Spinal cord (tissue), 10 donors: ENCODE results near the gene IRGC. TPM values are rescaled to one million over a fixed set of nuclear protein-coding genes. Genes with fewer than 3 reads are reported as not detected.
A peak's percentile ranks its signal among the peaks of the same experiment; 100 is the strongest.

Source experiments
- DNase-seq, 6 donors: peaks; one replicate each; pipeline versions ENCODE4 v3.0.0 to v3.0.0-alpha.2; 2013 to 2015; ENCODE audit warnings: low spot score in 6 of 6, low read depth in 4 of 6
- H3K27ac ChIP-seq: one replicate; pipeline ENCODE4 v1.5.1; 2013; ENCODE audit warnings: low read depth, low read length, control low read depth
- H3K27me3 ChIP-seq: one replicate; pipeline ENCODE4 v1.6.1; 2013; ENCODE audit warnings: low read length; ENCODE audit not compliant: control insufficient read depth, insufficient read depth
- H3K36me3 ChIP-seq: one replicate; pipeline ENCODE4 v1.6.1; 2013; ENCODE audit warnings: low read length; ENCODE audit not compliant: control insufficient read depth, insufficient read depth
- H3K4me1 ChIP-seq: one replicate; pipeline ENCODE4 v1.6.1; 2013; ENCODE audit warnings: low read length; ENCODE audit not compliant: control insufficient read depth, insufficient read depth
- H3K4me3 ChIP-seq: one replicate; pipeline ENCODE4 v1.5.1; 2013; ENCODE audit warnings: low read depth, low read length, control low read depth
- H3K9me3 ChIP-seq: one replicate; pipeline ENCODE4 v1.6.1; 2013; ENCODE audit warnings: low read length; ENCODE audit not compliant: control insufficient read depth, insufficient read depth
- WGBS: methylation state at CpG from one replicate; pipeline ENCODE4 v1.1.5; 2013; ENCODE audit warnings: missing lambda C conversion rate; ENCODE audit not compliant: insufficient coverage; 5-methylcytosine and 5-hydroxymethylcytosine counted together
- polyA plus RNA-seq, 2 donors: library from polyadenylated mRNA; unstranded; fragments of 120-200 nt; gene quantifications; one replicate each; pipeline ENCODE4 v1.2.1, GENCODE V29; 2013; ENCODE audit not compliant: insufficient read length in 2 of 2
- total RNA-seq, 2 donors: library from RNA; depleted of rRNA in 1 of 2; stranded (reverse); fragments of 120-200 nt in 1 of 2; fragments of >200 nt in 1 of 2; gene quantifications; one replicate each; pipeline versions ENCODE4 v1.2.3 to v1.2.4, GENCODE V29; 2013 to 2014
- donor health status: healthy.

The IRGC gene
- total and polyA plus RNA-seq, 4 donors = not detected

GRCh38 chr19:43731846-43732245, 16.0 kb downstream of the IRGC start:
- H3K27ac ChIP-seq = no peak overlapping the region
- no peak overlapping the region for H3K4me3 ChIP-seq
- H3K4me1 ChIP-seq = peaks cover 13% of the 10 kb centered on the region
- no peaks in the 10 kb centered on the region for H3K27me3 ChIP-seq
- DNase-seq = peak in 1 of 6 donors; percentile 16
- no peaks in the 10 kb centered on the region for H3K9me3 ChIP-seq
- peaks cover 69% of the 10 kb centered on the region for H3K36me3 ChIP-seq
- 81% methylated on average over 1 of the region's 1 CpG for WGBS

DNA sequence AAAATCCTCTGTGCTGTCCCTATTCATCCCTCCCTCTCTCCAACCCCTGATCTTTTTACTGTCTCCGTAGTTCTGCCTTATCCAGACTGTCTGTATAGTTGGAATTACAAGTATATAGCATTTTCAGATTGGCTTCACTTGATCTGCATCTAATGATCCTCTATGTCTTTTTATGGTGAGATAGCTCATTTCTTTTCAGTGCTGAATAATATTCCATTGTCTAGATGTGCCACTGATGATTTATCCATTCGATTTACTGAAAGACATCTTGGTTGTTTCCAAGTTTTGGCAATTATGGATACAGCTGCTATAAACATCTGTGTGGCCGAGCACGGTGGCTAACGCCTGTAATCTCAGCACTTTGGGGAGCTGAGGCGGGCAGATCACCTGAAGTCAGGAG, 19.1 kb downstream of the IRGC start:
- WGBS = 96% methylated on average over 5 of the region's 6 CpGs
- Histone ChIP-seq H3K27me3 (no peaks in the 10 kb centered on the region), H3K27ac (no peak overlapping the region), H3K36me3 (peaks cover 81% of the 10 kb centered on the region), H3K4me1 (peaks cover 7% of the 10 kb centered on the region), H3K4me3 (no peak overlapping the region), H3K9me3 (no peaks in the 10 kb centered on the region)
- no peak for DNase-seq

DNA sequence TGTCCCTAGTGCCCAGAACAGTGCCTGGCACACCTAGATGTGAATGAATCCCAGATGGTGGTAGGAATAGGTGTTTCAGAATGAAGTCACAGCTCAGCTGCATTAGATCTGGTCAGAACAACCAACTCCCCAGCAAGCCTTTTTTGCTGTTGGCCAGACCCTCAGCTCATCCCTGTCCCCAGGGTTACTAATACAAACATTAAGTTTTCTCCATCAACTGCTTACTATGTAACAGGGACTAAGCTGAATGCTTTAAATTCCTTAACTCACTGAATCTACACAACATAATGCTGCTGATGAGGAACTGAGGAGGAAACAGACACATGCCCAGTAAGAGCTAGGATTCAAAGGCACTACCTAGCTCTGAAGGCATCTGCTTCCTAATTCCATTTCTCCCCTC, 20.1 kb downstream of the IRGC start:
- Histone ChIP-seq H3K4me3 (no peak overlapping the region), H3K4me1 (peaks cover 7% of the 10 kb centered on the region), H3K36me3 (peaks cover 84% of the 10 kb centered on the region), H3K27ac (no peak overlapping the region), H3K9me3 (no peaks in the 10 kb centered on the region), H3K27me3 (no peaks in the 10 kb centered on the region)
- DNase-seq = no peak

GRCh38 chr19:43738780-43739211, 22.9 kb downstream of the IRGC start:
- no peaks in the 10 kb centered on the region for H3K9me3 ChIP-seq
- H3K27ac ChIP-seq = no peak overlapping the region
- no peak overlapping the region for H3K4me3 ChIP-seq
- no peak for DNase-seq
- H3K27me3 ChIP-seq = no peaks in the 10 kb centered on the region
- peaks cover 84% of the 10 kb centered on the region for H3K36me3 ChIP-seq
- 76% methylated on average over 4 of the region's 5 CpGs for WGBS
- no peaks in the 10 kb centered on the region for H3K4me1 ChIP-seq

DNA sequence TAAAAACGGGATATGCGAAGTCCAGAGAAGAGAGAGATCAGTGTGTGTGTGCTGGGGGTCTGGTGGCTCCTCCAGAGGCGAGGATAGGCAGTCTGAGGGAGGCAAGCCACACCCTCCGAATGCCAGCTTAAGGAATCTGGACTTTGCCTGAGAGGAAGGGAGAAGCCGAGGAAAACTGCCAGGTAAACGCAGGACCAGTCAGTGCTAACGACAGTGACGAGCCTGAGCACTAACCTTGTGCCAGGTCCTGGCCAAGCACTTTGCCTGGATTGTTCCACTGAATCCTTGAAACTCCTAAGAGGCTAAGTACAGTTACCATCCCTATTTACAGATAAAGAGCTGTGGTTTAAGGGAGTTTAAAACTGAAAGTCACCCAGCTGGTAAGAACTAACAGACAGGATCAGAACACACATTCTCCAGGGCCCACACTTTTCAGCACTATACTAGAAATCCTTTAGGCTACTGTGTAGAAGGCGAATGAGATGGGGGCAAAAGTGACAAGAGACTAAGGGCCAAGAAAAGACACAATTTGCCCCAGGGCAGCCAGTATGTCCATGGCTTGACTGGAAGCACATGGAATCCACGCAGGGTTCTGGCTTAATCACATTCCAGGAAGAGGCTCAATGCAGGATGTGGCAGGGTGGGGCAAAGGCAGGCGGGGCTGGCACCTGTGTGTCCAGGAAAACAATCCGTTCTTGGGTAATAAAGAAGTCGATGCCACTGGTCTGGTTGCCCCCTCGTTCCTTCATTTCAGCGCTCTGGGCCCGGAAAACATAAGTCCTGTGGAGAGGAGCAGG, 23.8 kb downstream of the IRGC start:
- H3K4me1 ChIP-seq = no peaks in the 10 kb centered on the region
- 95% methylated on average over 16 of the region's 16 CpGs for WGBS
- H3K27me3 ChIP-seq = no peaks in the 10 kb centered on the region
- H3K36me3 ChIP-seq = peaks cover 85% of the 10 kb centered on the region
- no peak overlapping the region for H3K4me3 ChIP-seq
- H3K9me3 ChIP-seq = no peaks in the 10 kb centered on the region
- no peak for DNase-seq
- H3K27ac ChIP-seq = no peak overlapping the region

DNA sequence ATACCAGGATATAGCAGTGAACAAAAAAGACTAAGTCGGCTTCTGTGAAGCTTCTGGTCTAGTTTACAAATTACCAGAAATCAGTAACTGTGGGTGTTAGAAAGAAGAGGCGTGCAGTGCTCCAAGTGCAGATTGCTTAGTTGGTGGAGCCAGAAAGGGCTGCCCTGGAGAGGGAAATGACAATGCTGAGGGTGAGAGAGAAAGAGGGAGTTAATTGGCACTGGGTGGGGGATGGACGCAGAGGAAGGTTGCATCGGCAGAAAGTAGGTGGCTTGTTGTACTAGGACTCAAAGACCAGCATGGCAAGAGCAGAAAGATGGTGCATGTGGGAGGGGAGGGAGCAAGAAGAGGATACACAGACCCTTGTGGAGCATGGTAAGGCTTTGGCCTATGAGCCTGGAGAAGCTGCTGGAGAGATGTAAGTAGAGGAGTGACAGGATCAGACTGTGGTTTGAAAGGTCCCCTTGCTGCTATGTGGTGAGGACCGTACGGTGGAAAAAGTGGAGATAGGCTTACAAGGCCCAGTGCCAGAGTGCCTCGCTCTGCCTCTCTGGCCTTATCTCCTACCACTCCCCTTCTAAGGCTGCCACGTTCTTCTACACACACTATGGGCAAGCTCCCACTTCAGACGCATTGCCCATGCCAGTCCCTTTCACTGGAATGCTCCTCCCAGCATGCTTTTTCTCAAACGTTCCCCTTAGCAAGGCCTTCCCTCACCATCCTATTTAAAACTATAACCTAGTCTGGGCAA, 25.4 kb downstream of the IRGC start:
- H3K27ac ChIP-seq = no peak overlapping the region
- DNase-seq = no peak
- H3K4me1 ChIP-seq = no peaks in the 10 kb centered on the region
- whole genome bisulfite sequencing = over 99% methylated on average over 9 of the region's 10 CpGs
- H3K36me3 ChIP-seq = peaks cover 87% of the 10 kb centered on the region
- no peak overlapping the region for H3K4me3 ChIP-seq
- no peaks in the 10 kb centered on the region for H3K27me3 ChIP-seq
- H3K9me3 ChIP-seq = no peaks in the 10 kb centered on the region

- Histone ChIP-seq H3K4me3 (no peak overlapping the region), H3K9me3 (no peaks in the 10 kb centered on the region), H3K4me1 (no peaks in the 10 kb centered on the region), H3K27ac (no peak overlapping the region), H3K36me3 (peaks cover 86% of the 10 kb centered on the region), H3K27me3 (no peaks in the 10 kb centered on the region)
- WGBS = no CpG with 5 or more reads among the region's 3 CpGs
- no peak for DNase-seq
Measured at GRCh38 chr19:43743059-43743458, 27.2 kb downstream of the IRGC start.

DNA sequence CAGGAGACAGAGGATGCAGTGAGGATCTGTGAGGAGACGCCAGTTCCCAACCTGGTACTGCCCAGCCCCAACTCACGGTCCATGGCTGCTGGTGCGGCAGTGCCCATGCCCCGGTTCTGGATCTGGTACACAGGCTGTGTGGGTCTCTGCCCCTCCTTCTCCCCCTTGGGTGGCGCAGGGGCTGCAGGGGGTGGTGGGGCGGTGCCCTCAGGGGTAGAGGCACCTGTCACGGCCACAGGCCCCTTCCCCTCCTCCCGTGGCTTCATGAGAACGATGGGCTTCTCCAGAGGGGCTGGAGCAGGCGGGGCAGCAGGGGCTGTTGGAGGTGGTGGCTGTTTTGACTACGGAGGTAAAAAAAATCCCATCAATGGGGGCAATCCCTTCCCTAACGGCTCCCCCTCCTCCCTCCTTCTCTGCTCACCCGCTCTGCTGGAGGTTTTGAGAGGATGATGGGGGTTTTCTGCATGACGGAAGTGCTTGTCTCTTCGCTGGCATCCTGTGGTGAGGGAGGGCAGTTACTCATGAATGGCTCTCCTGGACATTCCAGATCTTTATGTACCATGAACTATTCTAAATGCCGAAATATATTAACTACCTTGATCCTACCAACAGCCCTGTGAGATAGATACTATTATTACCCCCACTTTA, 31.8 kb downstream of the IRGC start:
- WGBS = 98% methylated on average over 4 of the region's 16 CpGs
- H3K4me1 ChIP-seq = peaks cover 3% of the 10 kb centered on the region

GRCh38 chr19:43748205-43748594, 32.3 kb downstream of the IRGC start:
- H3K4me1 ChIP-seq = peaks cover 8% of the 10 kb centered on the region
- H3K36me3 ChIP-seq = peaks cover 69% of the 10 kb centered on the region
- no peaks in the 10 kb centered on the region for H3K27me3 ChIP-seq
- H3K27ac ChIP-seq = no peak overlapping the region
- no CpG with 5 or more reads among the region's 4 CpGs for WGBS
- H3K9me3 ChIP-seq = no peaks in the 10 kb centered on the region
- DNase-seq = no peak
- no peak overlapping the region for H3K4me3 ChIP-seq

More for the DNA sequence above, 31.8 kb downstream of the IRGC start:
- DNase-seq = no peak
- H3K9me3 ChIP-seq = no peaks in the 10 kb centered on the region
- H3K36me3 ChIP-seq = peaks cover 74% of the 10 kb centered on the region
- no peak overlapping the region for H3K27ac ChIP-seq
- H3K4me3 ChIP-seq = no peak overlapping the region
- H3K27me3 ChIP-seq = no peaks in the 10 kb centered on the region
